Skin epidermis (tissue), 12 donors: ENCODE results near the gene AFTPH.

Experiments used
- H3K27ac ChIP-seq, 21 experiments: fragments of 200-600 bp; sonication (generic) in 11 of 21; one replicate each; pipeline ENCODE4 v1.5.0; 2020; ENCODE audit warnings: mild to moderate bottlenecking in 3 of 21, inconsistent platforms in 2 of 21, moderate library complexity in 2 of 21
- H3K4me3 ChIP-seq, 7 experiments: fragments of 200-600 bp; sonication (generic) in 2 of 7; one replicate each; pipeline ENCODE4 v1.5.0; 2020; ENCODE audit warnings: inconsistent platforms in 2 of 7, mild to moderate bottlenecking in 2 of 7, moderate library complexity in 1 of 7

AFTPH gene

DNA sequence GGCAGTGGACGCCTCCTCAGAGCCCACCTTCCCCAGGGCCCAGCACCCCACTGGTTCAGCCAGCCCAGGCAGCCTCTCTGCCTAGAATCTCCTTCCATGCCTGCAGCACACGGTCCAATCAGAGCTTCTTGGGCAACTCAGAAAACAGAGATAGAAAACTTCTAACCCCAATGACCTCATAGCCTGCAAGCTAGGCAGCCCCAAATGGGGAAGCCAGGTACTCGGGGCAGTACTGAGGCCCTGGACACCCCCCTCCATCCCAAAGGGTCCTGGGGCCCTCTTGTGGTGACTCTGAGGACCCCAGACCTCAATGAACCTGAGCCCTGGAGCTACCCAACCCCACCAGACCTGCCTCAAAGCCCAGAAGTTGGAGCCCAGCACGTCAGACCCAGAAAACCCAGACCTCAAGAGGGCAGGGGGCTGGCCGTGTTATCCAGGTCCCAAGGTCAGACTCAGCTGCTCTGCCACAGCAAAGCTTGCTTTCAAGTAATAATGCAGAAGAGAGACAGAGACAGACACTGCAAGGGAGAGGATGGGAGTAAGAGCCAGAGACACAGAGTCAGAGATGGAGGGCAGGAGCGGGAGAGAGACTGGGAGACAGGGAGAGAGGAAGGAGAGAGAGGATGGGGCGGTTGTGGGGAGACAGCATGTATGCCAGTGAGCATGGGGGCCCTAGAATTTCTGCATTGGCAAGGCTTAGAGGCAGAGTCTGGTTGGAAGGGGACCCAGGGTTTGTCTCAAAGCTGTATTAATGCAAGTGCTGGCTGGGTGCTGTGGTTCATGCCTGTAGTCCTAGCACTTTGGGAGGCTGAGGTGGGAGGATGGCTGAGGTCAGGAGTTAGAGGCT lies 101.4 kb downstream of the AFTPH start:
- no peak overlapping the region for H3K4me3 ChIP-seq
- no peak overlapping the region for H3K27ac ChIP-seq

DNA sequence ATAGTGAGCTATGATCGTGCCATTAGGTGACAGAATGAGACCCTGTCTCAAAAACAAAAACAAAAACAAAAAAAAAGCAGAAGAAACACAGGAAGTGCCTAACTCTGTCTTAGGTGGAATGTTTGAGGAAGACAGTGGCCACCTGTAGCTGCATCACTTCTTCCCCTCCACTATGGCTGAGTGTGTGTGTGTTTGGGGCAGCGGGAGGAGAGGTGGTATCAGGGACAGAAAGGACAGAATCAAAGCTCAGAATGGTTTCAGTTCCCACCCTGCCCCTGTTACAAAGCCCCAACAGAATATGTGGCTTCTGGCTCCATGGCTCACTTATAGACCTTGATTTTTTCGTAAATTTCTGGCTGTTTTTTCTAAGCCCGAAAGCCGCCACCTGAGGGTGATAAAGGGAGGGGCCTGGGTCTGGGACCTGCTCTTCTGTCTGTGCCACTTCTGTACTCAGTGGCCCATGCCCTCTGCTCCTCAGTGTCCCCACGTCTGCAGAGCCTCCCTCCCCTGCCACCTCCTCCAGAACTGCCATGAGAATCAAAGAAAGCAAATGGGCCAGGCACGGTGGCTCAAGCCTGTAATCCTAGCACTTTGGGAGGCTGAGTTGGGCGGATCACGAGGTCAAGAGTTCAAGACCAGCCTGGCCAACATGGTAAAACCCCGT lies 102.2 kb downstream of the AFTPH start:
- no peak overlapping the region for H3K27ac ChIP-seq
- H3K4me3 ChIP-seq, result no peak overlapping the region

DNA sequence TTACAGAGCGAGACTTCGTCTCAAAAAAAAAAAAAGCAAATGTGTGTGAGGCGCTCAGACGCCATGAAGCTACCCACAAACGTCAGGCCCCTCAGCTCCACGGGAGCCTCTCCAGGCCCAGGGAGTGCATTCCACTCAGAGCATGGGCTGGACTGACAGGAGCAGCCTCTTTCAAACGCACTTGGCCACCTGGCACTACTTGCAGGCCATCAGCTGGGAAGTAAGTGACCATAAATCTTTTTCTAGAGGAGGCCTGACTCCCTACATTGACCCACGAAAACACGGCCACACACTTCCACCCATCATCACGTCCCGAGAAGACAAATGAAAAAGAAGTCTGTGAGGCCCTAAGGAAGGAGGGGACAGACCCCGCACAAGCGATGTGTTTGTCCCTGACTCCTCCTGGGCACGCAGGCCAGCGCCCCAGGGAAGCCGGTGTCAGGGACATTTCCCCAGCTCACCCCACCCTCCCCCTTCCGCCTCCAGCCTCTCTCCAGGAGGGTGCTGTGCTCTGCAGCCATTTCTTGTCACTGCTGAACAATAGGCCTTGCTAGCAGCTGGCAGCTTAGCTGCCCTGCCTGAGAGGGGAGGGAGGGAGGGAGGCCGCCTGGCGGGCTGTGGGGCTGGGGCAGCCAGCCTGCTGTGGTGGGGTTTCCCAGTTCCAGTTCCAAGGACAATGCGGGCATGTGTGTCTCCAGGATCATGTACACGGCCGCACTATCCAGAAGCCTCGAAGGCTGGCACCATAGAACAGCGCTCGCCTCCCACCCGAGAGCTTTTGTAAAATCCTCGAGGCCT lies 103.0 kb downstream of the AFTPH start:
- Histone ChIP-seq H3K27ac (no peak overlapping the region), H3K4me3 (no peak overlapping the region)

DNA sequence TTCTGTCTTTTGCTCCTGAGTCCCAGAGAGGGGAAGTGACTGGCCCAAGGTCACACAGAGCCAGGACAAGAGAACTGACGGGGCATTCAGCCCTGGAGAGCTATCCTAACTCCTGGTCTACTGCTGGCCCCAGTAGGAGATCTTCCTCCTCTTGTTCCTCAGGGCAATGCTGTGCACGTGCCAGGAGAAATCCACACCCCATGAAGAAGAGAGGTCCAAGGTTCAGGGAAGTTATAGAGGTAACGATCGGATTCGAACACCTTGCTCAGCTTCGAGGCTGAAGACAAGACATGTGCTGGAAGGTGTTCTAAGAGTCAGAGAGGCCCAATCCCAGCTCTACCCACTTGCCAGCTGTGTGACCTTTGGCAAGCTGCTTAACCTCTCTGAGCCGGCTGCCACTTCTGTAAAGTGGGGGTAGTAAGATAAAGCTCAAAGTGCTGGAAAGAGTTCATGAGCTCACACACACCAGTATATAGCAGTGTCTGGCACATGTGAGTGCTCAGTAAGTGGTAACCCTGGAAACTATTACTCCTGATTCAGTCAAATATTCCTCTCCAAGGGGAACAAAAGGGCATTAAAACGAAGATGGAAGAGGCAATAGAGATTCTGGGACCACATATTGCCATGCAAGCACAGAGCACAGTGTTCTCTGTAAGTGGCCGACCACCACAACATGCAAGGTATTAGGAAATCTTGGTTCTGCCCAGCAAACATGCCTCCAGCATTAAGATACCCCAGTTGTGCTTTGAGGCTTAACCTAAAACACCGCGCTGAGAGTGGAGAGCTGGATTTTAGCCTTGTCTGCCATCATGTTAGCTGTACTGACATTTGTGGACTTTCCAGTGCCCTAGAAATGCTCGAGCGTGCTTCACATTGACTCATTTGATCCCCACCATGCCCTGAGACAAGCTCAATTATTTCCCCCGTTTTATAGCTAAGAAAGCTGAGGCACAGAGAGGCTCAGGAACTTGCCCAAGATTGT lies 104.0 kb downstream of the AFTPH start:
- H3K27ac ChIP-seq, result peak overlapping the region in 2 of 21 experiments; percentile 1 to 16

GRCh38 chr2:64629329-64629781 lies 105.2 kb downstream of the AFTPH start:
- H3K27ac ChIP-seq, result peak overlapping the region in 6 of 21 experiments; percentile 0 to 37 (median 6)

More for the DNA sequence above, 104.0 kb downstream of the AFTPH start:
- H3K4me3 ChIP-seq, result no peak overlapping the region

GRCh38 chr2:64629875-64630274 lies 105.7 kb downstream of the AFTPH start:
- no peak overlapping the region for H3K4me3 ChIP-seq
- H3K27ac ChIP-seq, result no peak overlapping the region

More at GRCh38 chr2:64629329-64629781, 105.2 kb downstream of the AFTPH start:
- no peak overlapping the region for H3K4me3 ChIP-seq

- H3K27ac ChIP-seq, result no peak overlapping the region
- no peak overlapping the region for H3K4me3 ChIP-seq
These were observed 106.6 kb downstream of the AFTPH start for GRCh38 chr2:64630752-64631151.

DNA sequence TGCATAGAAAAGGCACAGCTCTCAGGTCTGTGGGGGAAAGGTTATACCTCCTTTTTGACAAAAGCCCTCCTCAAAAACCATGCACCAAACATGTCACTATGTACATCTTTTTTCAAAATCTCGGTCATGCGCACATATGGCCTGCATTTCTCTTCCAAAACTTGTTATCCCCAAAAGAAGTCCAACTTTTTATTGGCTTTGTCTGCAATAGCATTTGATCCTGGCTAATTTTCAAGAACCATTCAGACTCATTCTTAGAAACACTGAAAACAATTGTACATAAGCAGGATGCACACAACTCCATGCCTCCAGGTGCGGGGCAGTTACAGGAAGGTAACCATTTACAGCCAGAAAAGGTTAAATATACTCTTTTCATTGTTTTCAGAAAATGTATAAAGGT lies 107.6 kb downstream of the AFTPH start:
- H3K4me3 ChIP-seq, result no peak overlapping the region
- no peak overlapping the region for H3K27ac ChIP-seq

DNA sequence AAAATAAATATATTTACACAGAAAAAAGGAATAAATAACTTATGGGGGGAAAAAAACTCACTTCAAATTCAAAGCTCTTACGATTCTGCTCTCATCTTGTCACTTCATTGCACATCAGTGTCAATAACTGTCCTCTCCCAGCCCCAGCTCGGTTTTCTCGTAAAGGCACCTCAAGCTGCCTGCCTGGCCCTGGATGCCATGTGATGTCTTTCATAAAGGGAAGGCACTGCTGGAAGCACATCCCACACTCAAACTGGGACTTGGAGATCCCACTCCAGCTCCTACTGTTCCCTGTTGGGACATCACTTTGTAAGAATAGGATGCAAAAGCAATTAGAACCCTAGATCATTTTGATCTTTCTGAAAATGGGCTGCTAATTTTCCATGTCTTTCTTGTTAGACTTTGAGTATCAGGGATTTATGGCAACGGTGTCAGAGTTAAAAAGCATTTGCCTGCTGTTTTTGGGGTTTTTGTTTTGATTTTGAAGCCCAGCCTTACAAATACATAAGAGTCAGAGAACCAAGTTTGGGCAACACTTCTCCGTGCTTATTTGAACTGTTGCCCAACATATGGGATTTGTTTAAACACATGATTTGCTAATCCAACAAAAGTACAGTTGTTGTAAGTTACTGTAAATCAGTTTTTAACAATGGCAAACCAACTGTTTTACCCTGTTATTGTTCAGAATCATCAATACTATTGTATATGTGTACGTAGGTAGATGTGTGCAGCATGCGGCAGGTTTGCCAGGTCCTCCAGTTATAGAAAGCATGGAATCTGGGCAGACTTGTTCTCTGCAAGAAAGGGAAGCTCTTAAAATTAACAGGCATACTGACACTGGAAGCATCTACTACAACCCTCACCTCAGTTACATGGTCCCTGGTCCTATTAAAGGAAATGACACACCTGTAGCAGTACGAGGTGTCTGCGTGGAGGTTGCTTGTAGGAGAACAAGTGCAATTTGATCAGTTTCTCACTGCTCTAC lies 109.0 kb downstream of the AFTPH start:
- no peak overlapping the region for H3K4me3 ChIP-seq

DNA sequence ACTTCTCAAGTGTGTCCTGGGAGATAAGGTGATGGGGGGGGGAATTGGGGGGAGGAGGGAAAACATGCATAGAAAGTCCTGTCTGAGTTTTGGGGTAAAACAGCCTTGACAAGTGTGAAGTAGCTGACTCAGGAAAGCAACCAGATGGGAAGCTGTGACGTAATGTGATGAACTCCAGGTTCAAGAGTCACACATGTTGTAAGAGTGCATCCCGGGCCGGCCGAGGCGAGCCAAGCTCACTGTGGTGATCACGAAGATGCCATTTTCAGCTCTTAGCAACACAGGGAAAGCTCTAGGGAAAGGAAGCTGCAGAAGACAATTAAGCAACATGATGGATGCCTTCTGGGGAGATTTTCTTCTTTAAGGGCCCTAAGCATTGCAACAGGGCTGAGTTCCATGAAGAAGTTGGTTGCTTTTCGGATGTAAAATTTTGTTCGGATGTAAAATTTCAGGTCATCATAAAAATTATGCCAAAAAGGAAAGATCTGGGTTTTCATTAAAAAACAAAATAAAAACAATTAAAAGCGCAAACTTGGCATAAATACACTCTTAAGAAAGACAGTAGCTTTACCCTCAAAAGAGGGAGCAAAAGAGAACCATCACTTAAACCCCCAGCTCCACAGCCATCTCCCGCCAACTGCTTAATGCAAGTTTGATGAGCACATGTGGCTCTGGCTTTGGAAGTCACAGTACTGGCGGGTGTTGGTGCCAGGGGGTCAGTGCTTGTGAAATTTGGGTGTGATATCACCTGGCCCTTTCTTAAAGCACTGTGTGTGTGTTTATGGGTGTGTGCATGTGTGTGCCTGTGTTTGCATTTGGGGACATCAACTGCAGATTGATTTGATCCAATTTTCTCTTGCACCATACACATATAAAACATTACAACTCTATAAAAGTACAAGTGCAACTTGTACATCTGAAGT lies 110.5 kb downstream of the AFTPH start:
- Histone ChIP-seq H3K4me3 (no peak overlapping the region), H3K27ac (peak overlapping the region in 2 of 21 experiments; percentile 26 to 44)

More for the DNA sequence above, 109.0 kb downstream of the AFTPH start:
- peak overlapping the region in 7 of 21 experiments; percentile 3 to 44 (median 20) for H3K27ac ChIP-seq

DNA sequence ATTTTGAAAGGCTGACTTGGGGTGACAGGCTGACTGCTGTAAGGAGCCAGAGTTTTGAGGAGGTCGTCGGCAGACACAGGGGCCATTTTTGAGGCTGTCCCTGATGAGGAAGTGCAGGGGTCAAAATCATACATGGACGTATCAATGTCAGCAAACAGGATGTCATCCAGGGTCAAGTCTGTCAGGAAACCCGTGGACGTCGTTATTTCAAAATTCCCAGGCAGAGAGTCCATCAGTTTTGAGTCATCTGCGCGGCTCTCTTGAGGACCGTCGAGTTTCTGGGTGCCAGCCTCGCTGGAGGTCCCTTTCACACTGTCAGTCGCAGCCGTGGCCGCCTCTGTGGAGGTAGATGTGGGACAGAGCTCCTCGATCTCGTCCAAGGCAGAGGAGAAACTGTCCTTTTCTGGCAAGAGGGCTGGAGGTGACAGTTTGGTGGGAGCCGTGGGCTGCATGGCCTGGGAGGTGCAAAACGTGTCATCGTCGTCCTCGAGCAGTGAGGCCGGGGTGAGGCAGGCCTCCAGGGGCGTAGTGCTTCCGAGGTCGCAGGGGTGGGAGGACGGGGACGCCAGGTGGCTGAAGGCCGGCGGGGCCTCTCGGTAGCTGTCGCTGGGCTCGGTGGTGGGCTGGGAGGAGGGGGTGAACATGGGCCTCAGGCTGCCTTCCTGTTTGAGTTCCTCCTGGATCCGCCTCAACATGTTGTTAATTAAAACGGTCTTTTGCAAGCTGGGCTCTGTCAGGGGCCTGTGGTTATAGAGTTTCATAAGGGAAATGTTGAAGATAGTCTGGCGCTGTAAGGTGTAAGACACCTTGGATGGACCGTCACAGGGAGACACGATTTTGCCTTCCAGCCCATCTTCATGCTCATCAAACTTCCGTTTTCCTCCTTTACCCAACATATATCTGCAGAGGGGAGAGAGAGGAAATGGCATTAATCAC lies 112.1 kb downstream of the AFTPH start:
- no peak overlapping the region for H3K4me3 ChIP-seq
- peak overlapping the region in 18 of 21 experiments; percentile 3 to 79 (median 46) for H3K27ac ChIP-seq

- peak overlapping the region in 19 of 21 experiments; percentile 4 to 79 (median 55) for H3K27ac ChIP-seq
These were observed 113.0 kb downstream of the AFTPH start for GRCh38 chr2:64637000-64637635.

DNA sequence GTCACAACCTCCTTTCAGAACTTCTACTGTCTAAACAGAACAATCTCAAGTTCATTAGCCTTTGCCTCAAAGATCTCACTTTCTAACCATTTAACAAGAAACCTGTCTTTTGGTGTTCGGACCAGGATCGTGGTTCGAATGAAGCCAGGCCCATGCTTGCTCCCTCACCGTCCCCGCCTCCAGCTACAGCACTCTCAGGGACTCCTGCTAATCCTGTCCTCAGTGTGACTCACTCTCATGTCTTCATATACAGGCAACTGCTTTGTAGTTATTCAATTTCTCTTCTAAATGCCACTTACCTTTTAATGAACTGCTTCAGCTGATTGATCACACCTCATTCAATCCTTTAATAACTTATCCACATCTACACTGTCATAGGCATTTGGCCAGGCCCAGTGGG lies 113.8 kb downstream of the AFTPH start:
- H3K27ac ChIP-seq, result peak overlapping the region in 15 of 21 experiments; percentile 7 to 79 (median 44)

More at GRCh38 chr2:64637000-64637635, 113.0 kb downstream of the AFTPH start:
- H3K4me3 ChIP-seq, result no peak overlapping the region

DNA sequence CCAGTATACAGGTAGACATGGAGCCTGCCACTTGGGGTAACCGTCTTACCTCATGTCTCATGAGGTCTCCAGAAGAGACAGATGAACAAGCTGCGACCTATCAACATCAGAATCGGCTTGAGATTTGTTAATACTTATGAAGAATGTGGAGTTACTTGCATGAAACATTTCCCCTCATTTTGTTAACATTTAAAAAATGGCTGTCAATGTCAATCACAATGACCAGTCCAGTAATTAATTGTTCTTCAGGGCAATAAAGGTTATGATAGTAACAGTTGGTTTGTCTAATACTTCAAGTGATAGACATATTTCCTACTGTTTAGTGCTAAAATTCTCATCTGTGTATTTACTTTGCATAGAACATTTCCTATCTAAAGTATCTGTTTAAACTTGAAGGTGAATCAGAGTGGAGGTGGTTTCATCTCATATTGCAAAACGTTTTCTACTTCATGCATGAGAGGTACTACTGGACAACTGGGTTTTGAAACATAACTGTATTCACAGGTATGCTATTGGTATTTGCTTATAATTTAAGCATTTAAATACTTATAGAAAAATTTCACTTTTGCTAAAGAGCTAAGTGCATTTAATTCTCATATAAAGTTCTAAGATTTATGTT lies 114.5 kb downstream of the AFTPH start:
- Histone ChIP-seq H3K4me3 (no peak overlapping the region), H3K27ac (peak overlapping the region in 14 of 21 experiments; percentile 7 to 79 (median 45))

More for the DNA sequence above, 113.8 kb downstream of the AFTPH start:
- H3K4me3 ChIP-seq, result no peak overlapping the region
